Endometrium (tissue), 2 donors: ENCODE measurements around the gene PPP1R13B.

ENCODE experiments used
- FAIRE-seq: peaks from 2 replicates; lab custom pipeline; 2012; peaks lifted over from hg19 to GRCh38; lab: Jason Lieb, UNC
- donor health status: control.
- donor health status: control.

PPP1R13B gene

GRCh38 chr14:103836976-103837725 lies 10.2 kb downstream of the PPP1R13B start:
- no peak for FAIRE-seq

GRCh38 chr14:103834956-103835355 lies 12.4 kb downstream of the PPP1R13B start:
- FAIRE-seq, result no peak

- FAIRE-seq, result no peak
Measured at GRCh38 chr14:103833711-103834110, 13.7 kb downstream of the PPP1R13B start.

DNA sequence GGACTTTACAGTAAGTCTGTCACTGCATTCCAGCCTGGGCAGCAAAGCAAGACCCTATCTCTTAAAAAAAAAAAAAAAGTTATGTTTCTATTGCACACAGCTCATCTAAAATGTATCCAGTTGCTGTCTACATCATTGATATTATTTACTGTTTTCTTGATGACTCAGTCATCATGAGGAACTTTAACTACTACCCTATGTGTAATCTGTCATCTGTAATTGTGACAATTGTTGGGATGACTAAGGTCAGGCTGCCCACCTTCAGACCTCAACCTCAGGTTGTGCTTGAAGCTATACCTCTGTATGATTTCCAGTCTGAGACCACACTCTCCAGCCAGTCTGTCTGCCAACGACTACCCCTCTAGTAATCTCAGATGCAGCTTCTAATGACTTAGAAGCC lies 15.3 kb downstream of the PPP1R13B start:
- no peak for FAIRE-seq

DNA sequence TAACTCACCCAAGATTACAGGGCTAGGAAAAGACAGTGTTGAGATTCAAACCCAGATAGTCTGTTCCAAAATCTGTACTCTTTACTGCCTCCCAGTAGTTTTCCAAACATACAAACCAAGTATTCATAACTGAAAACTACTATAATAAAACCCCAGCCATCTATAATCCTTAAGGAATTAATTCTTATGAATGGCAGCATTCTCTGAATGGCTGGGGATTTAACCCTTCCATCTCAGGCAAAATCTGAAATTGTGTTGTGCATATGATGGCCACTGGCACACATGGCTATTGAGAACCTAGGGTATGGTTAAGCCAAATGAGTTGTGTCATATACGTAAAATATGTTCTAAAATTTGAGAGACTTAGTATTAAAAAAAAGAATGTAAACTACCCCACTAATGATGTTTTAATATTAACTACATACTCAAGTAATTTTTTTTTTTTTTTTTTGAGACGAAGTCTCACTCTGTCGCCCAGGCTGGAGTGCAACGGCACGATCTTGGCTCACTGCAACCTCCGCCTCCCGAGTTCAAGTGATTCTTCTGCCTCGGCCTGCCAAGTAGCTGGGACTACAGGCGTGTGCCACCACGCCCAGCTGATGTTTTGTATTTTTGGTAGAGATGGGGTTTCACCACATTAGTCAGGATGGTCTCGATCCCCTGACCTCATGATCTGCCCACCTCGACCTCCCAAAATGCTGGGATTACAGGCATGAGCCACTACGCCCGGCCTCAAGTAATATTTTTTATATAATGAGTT lies 16.7 kb downstream of the PPP1R13B start:
- FAIRE-seq, result no peak

DNA sequence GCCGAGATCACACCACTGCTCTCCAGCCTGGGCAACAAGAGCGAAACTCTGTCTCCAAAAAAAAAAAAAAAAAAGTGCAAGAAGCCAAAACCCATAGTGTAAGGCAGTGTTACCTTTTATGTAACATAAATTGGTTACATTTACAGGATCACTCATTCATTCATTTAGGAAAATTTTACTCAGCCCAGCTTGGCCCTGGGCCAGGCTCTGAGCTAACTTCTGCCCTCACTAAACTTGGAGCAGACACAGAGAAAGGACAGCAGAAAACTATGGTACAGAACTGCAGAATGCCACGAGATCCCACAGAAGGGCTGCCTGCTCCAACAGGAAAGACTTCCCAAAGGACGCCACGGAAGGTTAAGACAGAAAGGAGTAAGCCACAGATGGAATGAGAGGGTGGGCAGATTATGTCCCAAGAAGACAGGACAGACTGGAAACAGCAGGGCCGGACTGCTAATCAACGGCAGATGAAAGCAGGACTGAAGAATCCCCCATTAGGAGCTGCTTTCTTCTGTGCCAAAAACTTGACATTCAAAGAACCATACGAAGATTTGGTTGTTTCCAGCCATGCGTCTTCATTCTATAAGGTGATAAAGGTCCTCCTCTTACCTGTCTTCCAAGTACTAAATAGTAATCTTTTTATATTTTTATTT lies 18.9 kb downstream of the PPP1R13B start:
- no peak for FAIRE-seq

- FAIRE-seq, result no peak
Measured at GRCh38 chr14:103825101-103825500, 22.3 kb downstream of the PPP1R13B start.

GRCh38 chr14:103820908-103821307 lies 26.5 kb downstream of the PPP1R13B start:
- no peak for FAIRE-seq

- FAIRE-seq, result no peak
Measured at GRCh38 chr14:103820382-103820781, 27.0 kb downstream of the PPP1R13B start.

- FAIRE-seq, result no peak
Measured at GRCh38 chr14:103819503-103820307, 27.7 kb downstream of the PPP1R13B start.

GRCh38 chr14:103818870-103819269 lies 28.5 kb downstream of the PPP1R13B start:
- no peak for FAIRE-seq

GRCh38 chr14:103818422-103818821 lies 29.0 kb downstream of the PPP1R13B start:
- no peak for FAIRE-seq

DNA sequence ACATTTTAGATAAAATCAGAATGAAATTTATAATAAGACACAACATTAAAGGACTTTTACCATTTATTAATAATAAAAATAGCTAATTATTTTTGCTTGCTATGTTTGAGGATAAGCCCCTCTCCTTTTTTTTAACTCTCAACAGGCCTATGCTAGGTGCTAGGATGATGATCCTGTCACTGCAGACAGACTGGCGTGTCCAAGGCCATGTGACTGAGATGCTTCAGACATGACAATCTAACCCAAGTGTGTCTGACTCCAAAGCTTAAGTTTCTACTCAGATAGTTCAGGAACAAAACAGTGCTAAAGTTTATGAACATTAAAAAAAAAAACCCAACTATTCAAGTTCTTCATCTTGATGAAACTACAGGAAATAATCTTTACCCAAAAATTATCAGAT lies 29.8 kb downstream of the PPP1R13B start:
- FAIRE-seq, result no peak

DNA sequence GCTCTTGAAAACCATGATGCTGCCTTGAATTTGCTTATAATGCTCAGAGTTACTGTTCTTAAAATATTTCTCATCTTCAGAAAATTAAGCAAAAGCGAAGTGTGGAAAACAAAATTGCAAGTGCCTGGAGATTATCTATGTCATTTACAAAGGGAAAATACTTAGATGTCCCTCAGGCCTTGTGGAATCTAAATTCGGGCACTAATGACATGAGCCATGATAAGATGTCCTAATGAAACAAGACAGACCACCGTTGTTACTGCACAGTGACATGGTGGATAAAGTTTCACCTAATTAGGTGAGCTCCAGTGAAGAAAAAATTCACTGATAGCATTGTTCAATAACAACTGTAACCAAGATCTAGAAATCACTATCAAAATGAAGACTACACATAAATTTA lies 30.4 kb downstream of the PPP1R13B start:
- no peak for FAIRE-seq

GRCh38 chr14:103815253-103815652 lies 32.1 kb downstream of the PPP1R13B start:
- no peak for FAIRE-seq

DNA sequence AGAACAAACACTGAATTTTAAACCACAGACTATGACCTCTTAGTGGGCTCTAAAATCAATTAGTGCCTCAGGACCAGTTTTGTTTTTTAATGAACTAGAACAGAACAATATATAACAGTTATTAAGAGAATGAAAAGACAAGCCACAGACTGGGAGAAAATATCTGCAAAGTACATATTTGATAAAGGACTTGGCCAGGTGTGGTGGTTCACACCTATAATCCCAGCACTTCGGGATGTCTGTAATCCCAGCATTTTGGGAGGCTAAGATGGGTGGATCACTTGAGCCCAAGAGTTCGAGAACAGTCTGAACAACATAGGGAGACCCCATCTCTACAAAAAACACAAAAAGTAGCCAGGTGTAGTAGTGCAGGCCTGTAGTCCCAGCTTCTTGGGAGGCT lies 36.2 kb downstream of the PPP1R13B start:
- FAIRE-seq, result no peak

DNA sequence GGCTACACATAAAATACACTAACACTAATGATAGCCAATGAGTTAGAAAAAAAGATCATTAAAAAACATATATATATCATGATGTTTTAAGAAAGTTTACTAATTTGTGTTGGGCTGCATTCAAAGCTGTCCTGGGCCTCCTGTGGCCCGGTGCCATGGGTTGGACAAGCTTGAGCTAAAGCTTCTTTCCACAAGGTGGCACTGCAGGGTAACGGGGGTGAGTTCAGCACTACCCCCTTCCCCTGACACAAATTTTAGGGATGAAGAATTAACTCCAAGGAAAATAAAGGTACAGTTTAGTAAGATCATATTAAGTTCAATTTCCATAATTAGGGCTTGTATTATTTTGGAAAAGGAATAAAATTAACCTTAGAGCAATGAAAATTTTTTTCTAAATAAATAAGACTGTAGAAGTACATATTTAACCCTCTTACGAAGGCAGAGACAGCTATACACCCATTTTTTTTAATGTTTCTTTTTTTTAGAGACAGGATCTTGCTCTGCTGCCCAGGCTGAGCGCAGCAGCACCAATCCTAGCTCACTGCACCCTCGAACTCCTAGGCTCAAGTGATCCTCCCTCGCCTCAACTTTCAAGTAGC lies 38.9 kb downstream of the PPP1R13B start:
- FAIRE-seq, result peak; percentile 41

DNA sequence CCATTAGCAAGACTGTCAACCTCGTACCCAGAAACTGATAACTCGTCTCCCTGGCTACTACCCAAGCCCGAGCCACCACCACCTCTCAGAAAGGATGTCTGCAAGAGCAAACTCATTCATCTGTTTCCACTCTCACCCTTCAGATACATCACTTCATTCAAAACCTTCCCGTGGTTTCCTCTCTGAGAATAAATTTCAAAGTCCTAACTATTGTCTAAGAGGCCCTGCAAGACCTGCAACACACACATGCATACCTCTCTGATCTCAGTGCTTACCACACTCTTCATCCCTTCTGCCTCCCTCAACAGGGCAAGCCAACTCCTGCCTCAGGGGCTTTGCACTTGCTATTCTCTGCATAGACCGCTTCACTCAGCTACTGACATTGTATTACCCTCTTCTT lies 40.6 kb downstream of the PPP1R13B start:
- no peak for FAIRE-seq

- no peak for FAIRE-seq
Measured at GRCh38 chr14:103805708-103806107, 41.7 kb downstream of the PPP1R13B start.

GRCh38 chr14:103803661-103804060 lies 43.7 kb downstream of the PPP1R13B start:
- FAIRE-seq, result no peak

DNA sequence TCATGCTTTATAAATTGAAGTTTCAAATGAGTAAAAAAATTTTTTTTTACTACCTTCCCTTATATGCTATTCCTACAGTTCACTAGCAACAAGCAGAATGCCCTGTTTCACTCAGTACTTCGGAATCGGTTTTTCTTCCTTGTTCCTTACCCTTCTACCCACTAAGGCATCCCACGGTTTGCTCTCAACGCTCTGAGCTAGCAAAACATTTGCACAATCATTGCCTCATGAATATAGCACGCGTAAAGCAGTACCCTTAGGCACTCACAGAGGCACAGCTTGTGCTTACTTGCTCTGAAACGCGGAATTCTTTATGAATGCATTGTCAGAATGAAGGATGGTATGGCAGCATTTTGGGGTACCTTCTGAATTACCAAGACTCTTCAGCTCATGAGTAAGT lies 45.0 kb downstream of the PPP1R13B start:
- no peak for FAIRE-seq

DNA sequence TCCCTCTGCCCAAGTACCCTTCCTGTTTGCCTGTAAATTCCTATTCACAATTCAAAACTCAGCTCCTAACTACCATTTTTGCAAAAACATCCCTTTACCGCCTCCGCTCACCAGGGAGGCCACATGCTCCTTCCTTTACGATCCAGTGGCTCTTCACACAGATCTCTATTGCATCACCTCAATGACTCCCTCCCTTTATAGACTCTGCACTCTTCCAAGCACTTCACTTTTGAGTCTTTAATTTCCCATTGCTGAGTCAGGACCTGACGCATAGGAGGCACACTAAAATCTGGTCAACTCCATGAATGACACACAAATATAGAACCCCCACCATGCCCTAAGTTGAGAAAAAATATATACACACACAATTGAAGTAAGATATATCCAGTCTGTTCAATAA lies 45.9 kb downstream of the PPP1R13B start:
- no peak for FAIRE-seq
